Measurements from ENCODE around the gene PDX1.

The PDX1 gene

DNA sequence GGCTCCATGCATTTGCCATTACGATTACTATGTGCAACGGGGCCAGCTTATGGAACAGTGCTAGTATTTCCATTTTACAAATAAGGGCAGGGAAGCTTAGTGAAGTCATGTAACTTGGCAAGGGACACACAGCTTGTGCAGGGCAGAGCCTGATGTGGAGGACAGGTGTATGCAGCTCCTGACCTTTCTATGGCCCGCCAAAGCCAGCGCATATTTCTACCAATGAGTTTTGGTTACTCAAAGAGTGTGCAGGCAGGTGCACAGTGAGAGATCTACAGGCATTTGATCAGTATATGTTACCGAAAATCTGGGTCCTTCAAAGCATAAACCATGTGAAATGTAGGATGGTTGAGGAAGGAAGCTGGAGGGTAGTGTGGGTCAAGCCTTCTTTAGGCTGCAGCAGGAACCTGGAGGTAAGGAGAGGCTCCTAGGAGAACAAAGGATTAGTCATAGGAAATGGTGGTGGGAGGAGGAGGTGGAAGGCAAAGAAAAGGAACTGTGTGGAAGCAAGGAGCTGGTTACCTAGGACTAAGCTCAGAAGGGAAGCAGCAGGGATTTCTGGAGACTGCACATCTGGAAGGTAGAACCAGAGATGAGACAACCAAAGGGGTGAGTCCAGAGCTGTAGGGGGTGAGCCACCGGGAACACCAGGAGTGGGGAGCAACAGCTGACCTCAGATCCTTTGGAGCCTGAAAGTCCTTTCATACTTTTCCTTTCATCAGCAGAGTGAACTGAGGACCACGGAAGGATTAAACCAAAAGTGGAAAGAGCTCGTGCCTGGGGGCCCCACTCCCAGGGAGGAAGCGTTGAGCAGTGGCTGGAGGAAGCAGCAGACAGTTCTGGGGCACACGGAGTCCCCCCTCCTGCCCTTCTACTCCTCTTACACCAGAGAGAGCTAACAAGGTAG lies 4.2 kb upstream of the PDX1 start:
- peaks cover 20% of the 10 kb centered on the region in 2 donors for H3K27me3 ChIP-seq (ENCODE audit: control insufficient read depth in 1 of 2, insufficient read depth in 2 of 2, low read length in 2 of 2)

GRCh38 chr13:27917121-27917947 lies 2.5 kb upstream of the PDX1 start:
- Histone ChIP-seq H3K27me3 (ENCODE audit: control insufficient read depth in 1 of 2, insufficient read depth in 2 of 2, low read length in 2 of 2) (peaks cover 28 to 38% of the 10 kb centered on the region in 2 donors), H3K27ac (ENCODE audit: low read depth, low read length) (peak overlapping the region; percentile 76), H3K4me1 (ENCODE audit: control insufficient read depth in 1 of 2, insufficient read depth in 2 of 2, low read length in 2 of 2) (peaks cover 19 to 25% of the 10 kb centered on the region in 2 donors)

More for the DNA sequence above, 4.2 kb upstream of the PDX1 start:
- H3K9me3 ChIP-seq (ENCODE audit: control insufficient read depth in 1 of 2, low read length in 2 of 2): no peaks in the 10 kb centered on the region
- H3K9ac ChIP-seq (ENCODE audit: low read depth in 1 of 2, low read length in 2 of 2): peak overlapping the region in 1 of 2 donors; percentile 26
- peaks cover 0 to under 1% of the 10 kb centered on the region in 2 donors for H3K36me3 ChIP-seq (ENCODE audit: control insufficient read depth in 1 of 2, insufficient read depth in 2 of 2, low read length in 2 of 2)
- H3K4me3 ChIP-seq (ENCODE audit: low read depth in 1 of 2, low read length in 2 of 2): peak overlapping the region in 1 of 2 donors; percentile 21
- H3K4me1 ChIP-seq (ENCODE audit: control insufficient read depth in 1 of 2, insufficient read depth in 2 of 2, low read length in 2 of 2): peaks cover 25% of the 10 kb centered on the region in 2 donors
- H3K27ac ChIP-seq (ENCODE audit: low read depth, low read length): no peak overlapping the region

GRCh38 chr13:27918041-27918917 lies 1.5 kb upstream of the PDX1 start:
- Histone ChIP-seq H3K27ac (ENCODE audit: low read depth, low read length) (peak overlapping the region; percentile 76), H3K27me3 (ENCODE audit: control insufficient read depth in 1 of 2, insufficient read depth in 2 of 2, low read length in 2 of 2) (peaks cover 36 to 45% of the 10 kb centered on the region in 2 donors), H3K4me1 (ENCODE audit: control insufficient read depth in 1 of 2, insufficient read depth in 2 of 2, low read length in 2 of 2) (peaks cover 18 to 25% of the 10 kb centered on the region in 2 donors), H3K36me3 (ENCODE audit: control insufficient read depth in 1 of 2, insufficient read depth in 2 of 2, low read length in 2 of 2) (peaks cover 0 to 17% of the 10 kb centered on the region in 2 donors), H3K9me3 (ENCODE audit: control insufficient read depth in 1 of 2, low read length in 2 of 2) (no peaks in the 10 kb centered on the region), H3K9ac (ENCODE audit: low read depth in 1 of 2, low read length in 2 of 2) (peak overlapping the region; percentile 33 to 68), H3K4me3 (ENCODE audit: low read depth in 1 of 2, low read length in 2 of 2) (peak overlapping the region; percentile 59 to 68)

More at GRCh38 chr13:27917121-27917947, 2.5 kb upstream of the PDX1 start:
- H3K4me3 ChIP-seq (ENCODE audit: low read depth in 1 of 2, low read length in 2 of 2): peak overlapping the region; percentile 59 to 68
- H3K36me3 ChIP-seq (ENCODE audit: control insufficient read depth in 1 of 2, insufficient read depth in 2 of 2, low read length in 2 of 2): peaks cover 0 to 10% of the 10 kb centered on the region in 2 donors
- peak overlapping the region; percentile 60 to 68 for H3K9ac ChIP-seq (ENCODE audit: low read depth in 1 of 2, low read length in 2 of 2)
- no peaks in the 10 kb centered on the region for H3K9me3 ChIP-seq (ENCODE audit: control insufficient read depth in 1 of 2, low read length in 2 of 2)

GRCh38 chr13:27918918-27919658 lies 712 bp upstream of the PDX1 start:
- H3K9ac ChIP-seq (ENCODE audit: low read depth in 1 of 2, low read length in 2 of 2): peak overlapping the region; percentile 33 to 68
- peaks cover 0 to 20% of the 10 kb centered on the region in 2 donors for H3K36me3 ChIP-seq (ENCODE audit: control insufficient read depth in 1 of 2, insufficient read depth in 2 of 2, low read length in 2 of 2)
- H3K27me3 ChIP-seq (ENCODE audit: control insufficient read depth in 1 of 2, insufficient read depth in 2 of 2, low read length in 2 of 2): peaks cover 37 to 45% of the 10 kb centered on the region in 2 donors
- no peaks in the 10 kb centered on the region for H3K9me3 ChIP-seq (ENCODE audit: control insufficient read depth in 1 of 2, low read length in 2 of 2)
- peak overlapping the region; percentile 5 for H3K27ac ChIP-seq (ENCODE audit: low read depth, low read length)
- peak overlapping the region; percentile 43 to 59 for H3K4me3 ChIP-seq (ENCODE audit: low read depth in 1 of 2, low read length in 2 of 2)
- peaks cover 14 to 22% of the 10 kb centered on the region in 2 donors for H3K4me1 ChIP-seq (ENCODE audit: control insufficient read depth in 1 of 2, insufficient read depth in 2 of 2, low read length in 2 of 2)

DNA sequence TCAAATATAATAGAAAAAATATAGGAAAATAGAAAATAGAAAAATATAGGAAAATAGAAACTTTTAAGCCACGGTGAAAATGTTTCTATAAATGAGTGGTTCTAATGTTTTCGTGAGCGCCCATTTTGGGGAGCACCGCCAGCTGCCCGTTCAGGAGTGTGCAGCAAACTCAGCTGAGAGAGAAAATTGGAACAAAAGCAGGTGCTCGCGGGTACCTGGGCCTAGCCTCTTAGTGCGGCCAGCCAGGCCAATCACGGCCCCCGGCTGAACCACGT lies 204 bp upstream of the PDX1 start:
- H3K36me3 ChIP-seq (ENCODE audit: control insufficient read depth in 1 of 2, insufficient read depth in 2 of 2, low read length in 2 of 2): peaks cover 0 to 20% of the 10 kb centered on the region in 2 donors
- H3K9me3 ChIP-seq (ENCODE audit: control insufficient read depth in 1 of 2, low read length in 2 of 2): no peaks in the 10 kb centered on the region
- no peak overlapping the region for H3K9ac ChIP-seq (ENCODE audit: low read depth in 1 of 2, low read length in 2 of 2)
- peak overlapping the region; percentile 87 to 98 for H3K4me3 ChIP-seq (ENCODE audit: low read depth in 1 of 2, low read length in 2 of 2)
- H3K4me1 ChIP-seq (ENCODE audit: control insufficient read depth in 1 of 2, insufficient read depth in 2 of 2, low read length in 2 of 2): peaks cover 14 to 22% of the 10 kb centered on the region in 2 donors
- H3K27me3 ChIP-seq (ENCODE audit: control insufficient read depth in 1 of 2, insufficient read depth in 2 of 2, low read length in 2 of 2): peaks cover 37 to 45% of the 10 kb centered on the region in 2 donors
- H3K27ac ChIP-seq (ENCODE audit: low read depth, low read length): no peak overlapping the region

DNA sequence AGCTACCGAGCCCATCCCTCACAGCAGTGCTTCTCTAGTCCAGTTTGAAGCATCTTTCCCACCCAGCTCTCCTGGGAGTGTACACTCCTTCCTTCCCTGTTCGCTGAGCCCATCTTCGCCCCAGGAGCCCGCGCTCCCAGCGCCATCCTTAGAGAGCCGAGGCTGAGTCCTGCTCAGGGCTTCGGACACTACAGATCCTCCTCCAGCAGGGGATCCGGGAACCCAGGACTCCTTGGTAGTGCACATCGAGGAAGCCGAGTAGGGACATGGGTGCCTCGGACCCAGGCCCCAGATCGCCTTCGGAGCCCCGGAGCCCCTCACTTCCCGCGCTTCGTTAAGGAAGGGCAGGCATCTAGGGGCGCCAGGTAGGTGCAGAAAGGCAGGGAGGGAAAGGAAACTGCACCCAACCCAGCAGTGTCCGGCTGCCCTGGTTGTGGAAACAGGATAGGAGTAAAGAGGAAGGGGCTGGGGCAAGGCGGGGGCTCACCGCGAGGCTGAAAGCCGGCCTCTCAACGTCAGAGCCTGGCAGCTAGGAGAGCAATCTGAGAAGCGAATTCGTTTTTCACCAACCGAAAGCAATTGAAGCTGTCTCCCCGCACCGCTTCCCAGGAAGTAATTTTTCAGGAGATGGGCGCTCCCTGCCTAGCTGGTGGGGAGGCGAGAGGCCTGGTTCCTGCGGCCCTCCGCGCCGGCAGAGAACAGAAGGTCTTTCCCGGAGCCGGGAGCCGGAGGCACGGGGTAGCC lies 1.0 kb downstream of the PDX1 start:
- peaks cover 7 to 15% of the 10 kb centered on the region in 2 donors for H3K4me1 ChIP-seq (ENCODE audit: control insufficient read depth in 1 of 2, insufficient read depth in 2 of 2, low read length in 2 of 2)
- H3K27ac ChIP-seq (ENCODE audit: low read depth, low read length): peak overlapping the region; percentile 80
- H3K36me3 ChIP-seq (ENCODE audit: control insufficient read depth in 1 of 2, insufficient read depth in 2 of 2, low read length in 2 of 2): peaks cover 0 to 20% of the 10 kb centered on the region in 2 donors
- peak overlapping the region; percentile 99 for H3K9ac ChIP-seq (ENCODE audit: low read depth in 1 of 2, low read length in 2 of 2)
- H3K9me3 ChIP-seq (ENCODE audit: control insufficient read depth in 1 of 2, low read length in 2 of 2): no peaks in the 10 kb centered on the region
- H3K27me3 ChIP-seq (ENCODE audit: control insufficient read depth in 1 of 2, insufficient read depth in 2 of 2, low read length in 2 of 2): peaks cover 35 to 41% of the 10 kb centered on the region in 2 donors
- peak overlapping the region; percentile 87 to 98 for H3K4me3 ChIP-seq (ENCODE audit: low read depth in 1 of 2, low read length in 2 of 2)

GRCh38 chr13:27921421-27921960 lies 1.7 kb downstream of the PDX1 start:
- Histone ChIP-seq H3K9me3 (ENCODE audit: control insufficient read depth in 1 of 2, low read length in 2 of 2) (no peaks in the 10 kb centered on the region), H3K27me3 (ENCODE audit: control insufficient read depth in 1 of 2, insufficient read depth in 2 of 2, low read length in 2 of 2) (peaks cover 35 to 41% of the 10 kb centered on the region in 2 donors), H3K4me3 (ENCODE audit: low read depth in 1 of 2, low read length in 2 of 2) (peak overlapping the region; percentile 87 to 98), H3K27ac (ENCODE audit: low read depth, low read length) (peak overlapping the region; percentile 80), H3K4me1 (ENCODE audit: control insufficient read depth in 1 of 2, insufficient read depth in 2 of 2, low read length in 2 of 2) (peaks cover 8 to 15% of the 10 kb centered on the region in 2 donors), H3K36me3 (ENCODE audit: control insufficient read depth in 1 of 2, insufficient read depth in 2 of 2, low read length in 2 of 2) (peaks cover 0 to 20% of the 10 kb centered on the region in 2 donors), H3K9ac (ENCODE audit: low read depth in 1 of 2, low read length in 2 of 2) (peak overlapping the region; percentile 99)

GRCh38 chr13:27921961-27922882 lies 2.4 kb downstream of the PDX1 start:
- no peaks in the 10 kb centered on the region for H3K9me3 ChIP-seq (ENCODE audit: control insufficient read depth in 1 of 2, low read length in 2 of 2)
- peak overlapping the region; percentile 87 to 98 for H3K4me3 ChIP-seq (ENCODE audit: low read depth in 1 of 2, low read length in 2 of 2)
- peaks cover 30 to 37% of the 10 kb centered on the region in 2 donors for H3K27me3 ChIP-seq (ENCODE audit: control insufficient read depth in 1 of 2, insufficient read depth in 2 of 2, low read length in 2 of 2)
- H3K27ac ChIP-seq (ENCODE audit: low read depth, low read length): peak overlapping the region; percentile 80
- peaks cover 0 to 20% of the 10 kb centered on the region in 2 donors for H3K36me3 ChIP-seq (ENCODE audit: control insufficient read depth in 1 of 2, insufficient read depth in 2 of 2, low read length in 2 of 2)
- peaks cover 13 to 14% of the 10 kb centered on the region in 2 donors for H3K4me1 ChIP-seq (ENCODE audit: control insufficient read depth in 1 of 2, insufficient read depth in 2 of 2, low read length in 2 of 2)
- peak overlapping the region; percentile 99 for H3K9ac ChIP-seq (ENCODE audit: low read depth in 1 of 2, low read length in 2 of 2)
